ENCODE results near the gene TBX19. TPM values are rescaled to one million over a fixed set of nuclear protein-coding genes. Genes with fewer than 3 reads are reported as not detected.
A peak's percentile ranks its signal among the peaks of the same experiment; 100 is the strongest.

Gene TBX19
- total RNA-seq, 1 experiment from 2014 or later = 2.7 TPM

GRCh38 chr1:168320800-168321450 is 40.2 kb downstream of the TBX19 start:
- DNase-seq = no peak
- no peaks in the 10 kb centered on the region for H3K36me3 ChIP-seq (replicated peaks; ENCODE audit: control insufficient read depth, insufficient read depth, low read length)
- no peak overlapping the region for H3K4me3 ChIP-seq (ENCODE audit: insufficient read depth, low read depth, low read length)
- H3K27me3 ChIP-seq (ENCODE audit: control insufficient read depth, insufficient read depth, low read length) = no peaks in the 10 kb centered on the region

DNA sequence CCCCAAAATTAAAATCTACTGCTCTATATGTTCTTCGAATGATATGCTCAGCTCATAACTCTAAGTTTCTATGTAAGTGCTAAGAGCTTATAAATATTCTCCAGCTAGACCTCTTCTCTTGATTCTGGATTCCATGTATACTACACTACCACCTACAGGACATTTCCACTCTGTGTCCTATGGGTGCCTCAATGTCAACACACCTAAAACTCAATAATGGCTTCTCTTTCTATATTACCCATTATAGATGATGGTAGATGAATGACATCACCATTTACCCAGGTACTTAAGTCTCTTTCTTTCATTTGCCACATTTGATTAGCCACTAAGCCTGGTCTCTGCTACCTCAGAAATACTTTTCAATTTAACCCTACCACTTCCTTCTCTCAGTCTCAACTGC is 41.3 kb downstream of the TBX19 start:
- no peaks in the 10 kb centered on the region for H3K27me3 ChIP-seq (ENCODE audit: control insufficient read depth, insufficient read depth, low read length)
- H3K4me3 ChIP-seq (ENCODE audit: insufficient read depth, low read depth, low read length) = no peak overlapping the region
- no peaks in the 10 kb centered on the region for H3K36me3 ChIP-seq (replicated peaks; ENCODE audit: control insufficient read depth, insufficient read depth, low read length)
- no peak for DNase-seq

- no peaks in the 10 kb centered on the region for H3K36me3 ChIP-seq (replicated peaks; ENCODE audit: control insufficient read depth, insufficient read depth, low read length)
- no peak overlapping the region for H3K4me3 ChIP-seq (ENCODE audit: insufficient read depth, low read depth, low read length)
- no peak for DNase-seq
- no peaks in the 10 kb centered on the region for H3K27me3 ChIP-seq (ENCODE audit: control insufficient read depth, insufficient read depth, low read length)
Measured at GRCh38 chr1:168324745-168325425, 44.2 kb downstream of the TBX19 start.

- no peak for DNase-seq
Measured at GRCh38 chr1:168328731-168329364, 48.2 kb downstream of the TBX19 start.

GRCh38 chr1:168330285-168330684 is 49.6 kb downstream of the TBX19 start:
- Histone ChIP-seq H3K36me3 (replicated peaks; ENCODE audit: control insufficient read depth, insufficient read depth, low read length) (no peaks in the 10 kb centered on the region), H3K27me3 (ENCODE audit: control insufficient read depth, insufficient read depth, low read length) (no peaks in the 10 kb centered on the region), H3K4me3 (ENCODE audit: insufficient read depth, low read depth, low read length) (no peak overlapping the region)
- DNase-seq = no peak

More at GRCh38 chr1:168328731-168329364, 48.2 kb downstream of the TBX19 start:
- Histone ChIP-seq H3K36me3 (replicated peaks; ENCODE audit: control insufficient read depth, insufficient read depth, low read length) (no peaks in the 10 kb centered on the region), H3K27me3 (ENCODE audit: control insufficient read depth, insufficient read depth, low read length) (no peaks in the 10 kb centered on the region), H3K4me3 (ENCODE audit: insufficient read depth, low read depth, low read length) (no peak overlapping the region)

- DNase-seq = no peak
- Histone ChIP-seq H3K27me3 (ENCODE audit: control insufficient read depth, insufficient read depth, low read length) (no peaks in the 10 kb centered on the region), H3K36me3 (replicated peaks; ENCODE audit: control insufficient read depth, insufficient read depth, low read length) (no peaks in the 10 kb centered on the region)
Measured at GRCh38 chr1:168331569-168331968, 50.9 kb downstream of the TBX19 start.

GRCh38 chr1:168333562-168334276 is 53.0 kb downstream of the TBX19 start:
- H3K4me3 ChIP-seq (ENCODE audit: insufficient read depth, low read depth, low read length) = no peak overlapping the region
- no peaks in the 10 kb centered on the region for H3K27me3 ChIP-seq (ENCODE audit: control insufficient read depth, insufficient read depth, low read length)
- H3K36me3 ChIP-seq (replicated peaks; ENCODE audit: control insufficient read depth, insufficient read depth, low read length) = no peaks in the 10 kb centered on the region
- DNase-seq = no peak

More at GRCh38 chr1:168331569-168331968, 50.9 kb downstream of the TBX19 start:
- H3K4me3 ChIP-seq (ENCODE audit: insufficient read depth, low read depth, low read length) = no peak overlapping the region

GRCh38 chr1:168335500-168335899 is 54.8 kb downstream of the TBX19 start:
- Histone ChIP-seq H3K4me3 (ENCODE audit: insufficient read depth, low read depth, low read length) (no peak overlapping the region), H3K36me3 (replicated peaks; ENCODE audit: control insufficient read depth, insufficient read depth, low read length) (no peaks in the 10 kb centered on the region), H3K27me3 (ENCODE audit: control insufficient read depth, insufficient read depth, low read length) (no peaks in the 10 kb centered on the region)
- DNase-seq = no peak

GRCh38 chr1:168338589-168339503 is 58.2 kb downstream of the TBX19 start:
- no peak overlapping the region for H3K4me3 ChIP-seq (ENCODE audit: insufficient read depth, low read depth, low read length)
- no peaks in the 10 kb centered on the region for H3K27me3 ChIP-seq (ENCODE audit: control insufficient read depth, insufficient read depth, low read length)
- no peak for DNase-seq
- H3K36me3 ChIP-seq (replicated peaks; ENCODE audit: control insufficient read depth, insufficient read depth, low read length) = no peaks in the 10 kb centered on the region

- Histone ChIP-seq H3K4me3 (ENCODE audit: insufficient read depth, low read depth, low read length) (no peak overlapping the region), H3K27me3 (ENCODE audit: control insufficient read depth, insufficient read depth, low read length) (no peaks in the 10 kb centered on the region)
- no peak for DNase-seq
Measured at GRCh38 chr1:168340781-168341482, 60.3 kb downstream of the TBX19 start.

GRCh38 chr1:168341483-168341975 is 60.9 kb downstream of the TBX19 start:
- no peak for DNase-seq
- no peaks in the 10 kb centered on the region for H3K27me3 ChIP-seq (ENCODE audit: control insufficient read depth, insufficient read depth, low read length)

More at GRCh38 chr1:168340781-168341482, 60.3 kb downstream of the TBX19 start:
- no peaks in the 10 kb centered on the region for H3K36me3 ChIP-seq (replicated peaks; ENCODE audit: control insufficient read depth, insufficient read depth, low read length)

GRCh38 chr1:168342572-168343280 is 62.0 kb downstream of the TBX19 start:
- peak; percentile 47 for DNase-seq
- Histone ChIP-seq H3K4me3 (ENCODE audit: insufficient read depth, low read depth, low read length) (peak overlapping the region; percentile 25; the same call in 1 of the 2 replicates), H3K36me3 (replicated peaks; ENCODE audit: control insufficient read depth, insufficient read depth, low read length) (no peaks in the 10 kb centered on the region), H3K27me3 (ENCODE audit: control insufficient read depth, insufficient read depth, low read length) (no peaks in the 10 kb centered on the region)

More at GRCh38 chr1:168341483-168341975, 60.9 kb downstream of the TBX19 start:
- H3K36me3 ChIP-seq (replicated peaks; ENCODE audit: control insufficient read depth, insufficient read depth, low read length) = no peaks in the 10 kb centered on the region
- no peak overlapping the region for H3K4me3 ChIP-seq (ENCODE audit: insufficient read depth, low read depth, low read length)

- DNase-seq = no peak
Measured at GRCh38 chr1:168343566-168343965, 62.9 kb downstream of the TBX19 start.

More at GRCh38 chr1:168343566-168343965, 62.9 kb downstream of the TBX19 start:
- Histone ChIP-seq H3K4me3 (ENCODE audit: insufficient read depth, low read depth, low read length) (no peak overlapping the region), H3K36me3 (replicated peaks; ENCODE audit: control insufficient read depth, insufficient read depth, low read length) (no peaks in the 10 kb centered on the region), H3K27me3 (ENCODE audit: control insufficient read depth, insufficient read depth, low read length) (no peaks in the 10 kb centered on the region)

Data from H7 (cell line).